NT2/D1 (cell line): ENCODE measurements around the gene POMT1.

ENCODE experiments used
- SUZ12 ChIP-seq: IDR thresholded peaks from 2 replicates; pipeline ENCODE4 v1.6.1; 2011; ENCODE audit not compliant: insufficient read length, insufficient read depth; ENCODE audit errors: extremely low read depth
- YY1 ChIP-seq: IDR thresholded peaks from 2 replicates; pipeline ENCODE4 v1.6.1; 2011; ENCODE audit not compliant: insufficient read length, insufficient read depth

- TF ChIP-seq SUZ12 (no peak), YY1 (no peak)
Observed at GRCh38 chr9:131562032-131562959, 59.6 kb downstream of the POMT1 start.
